SU-DHL-6 (cell line): ENCODE measurements around the gene ATP13A3.

Experiments
- EZH2phosphoT487 ChIP-seq: fragments of 200-600 bp; sonication (generic), shearing (Covaris generic); conservative IDR thresholded peaks from 2 replicates; pipeline ENCODE4 v1.6.1; 2018; ENCODE audit warnings: mild to moderate bottlenecking, antibody characterized with exemption, low read length, moderate library complexity, mixed read lengths
- TF ChIP-seq, protein P1 (sequence below): fragments of 200-600 bp; sonication (generic); IDR thresholded peaks from one replicate; pipeline ENCODE4 v1.5.1; 2017; ENCODE audit warnings: antibody characterized with exemption, mild to moderate bottlenecking, low read length, moderate library complexity; ENCODE audit not compliant: insufficient read depth, poor library complexity, severe bottlenecking

DNA sequence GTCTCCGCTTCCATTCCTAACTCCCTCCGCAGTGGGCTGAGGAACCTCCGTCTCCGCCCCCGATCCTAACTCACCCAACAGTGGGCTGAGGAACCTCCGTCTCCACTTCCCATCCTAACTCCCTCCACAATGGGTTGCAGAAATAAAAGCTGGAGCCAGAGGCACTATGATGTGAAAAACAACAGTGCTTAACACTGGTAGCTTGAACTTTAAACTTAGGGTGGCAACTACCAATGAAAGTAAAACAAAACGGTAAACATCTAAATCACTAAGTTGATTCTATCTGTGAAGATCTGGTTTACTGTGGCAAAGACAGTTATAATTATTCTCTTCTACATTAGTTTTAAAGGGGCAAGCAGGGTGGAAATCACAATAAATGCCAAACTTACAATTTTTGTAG lies 61.8 kb downstream of the ATP13A3 start:
- TF ChIP-seq, protein P1, sequence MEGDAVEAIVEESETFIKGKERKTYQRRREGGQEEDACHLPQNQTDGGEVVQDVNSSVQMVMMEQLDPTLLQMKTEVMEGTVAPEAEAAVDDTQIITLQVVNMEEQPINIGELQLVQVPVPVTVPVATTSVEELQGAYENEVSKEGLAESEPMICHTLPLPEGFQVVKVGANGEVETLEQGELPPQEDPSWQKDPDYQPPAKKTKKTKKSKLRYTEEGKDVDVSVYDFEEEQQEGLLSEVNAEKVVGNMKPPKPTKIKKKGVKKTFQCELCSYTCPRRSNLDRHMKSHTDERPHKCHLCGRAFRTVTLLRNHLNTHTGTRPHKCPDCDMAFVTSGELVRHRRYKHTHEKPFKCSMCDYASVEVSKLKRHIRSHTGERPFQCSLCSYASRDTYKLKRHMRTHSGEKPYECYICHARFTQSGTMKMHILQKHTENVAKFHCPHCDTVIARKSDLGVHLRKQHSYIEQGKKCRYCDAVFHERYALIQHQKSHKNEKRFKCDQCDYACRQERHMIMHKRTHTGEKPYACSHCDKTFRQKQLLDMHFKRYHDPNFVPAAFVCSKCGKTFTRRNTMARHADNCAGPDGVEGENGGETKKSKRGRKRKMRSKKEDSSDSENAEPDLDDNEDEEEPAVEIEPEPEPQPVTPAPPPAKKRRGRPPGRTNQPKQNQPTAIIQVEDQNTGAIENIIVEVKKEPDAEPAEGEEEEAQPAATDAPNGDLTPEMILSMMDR = no peak
- TF ChIP-seq EZH2phosphoT487 = no peak
